BJ (cell line): ENCODE measurements around the gene PIP5KL1. TPM values are rescaled to one million over a fixed set of nuclear protein-coding genes. Genes with fewer than 3 reads are reported as not detected.

ENCODE experiments used
- CTCF ChIA-PET: fragments of 350-600 bp; formaldehyde crosslinking; extraction: SDS; loops from one replicate; lab custom pipeline; 2021; ENCODE audit warnings: antibody characterized with exemption, inconsistent platforms; lab: Yijun Ruan, JAX
- POLR2A ChIA-PET: fragments of 300-600 bp; sonication (Branson Sonifier 250); formaldehyde crosslinking; extraction: SDS; loops from one replicate; lab custom pipeline; 2021; ENCODE audit warnings: antibody characterized with exemption; lab: Charles Lee
- DNase-seq: peaks from one replicate; pipeline ENCODE4 v3.0.0-alpha.2; 2011; ENCODE audit warnings: low read depth
- H3K27me3 ChIP-seq: 2 replicates; pipeline ENCODE4 v1.6.0; 2011; ENCODE audit warnings: low read length; ENCODE audit not compliant: control insufficient read depth, insufficient read depth
- H3K36me3 ChIP-seq: 2 replicates; pipeline ENCODE4 v1.5.1; 2011; ENCODE audit warnings: low read length; ENCODE audit not compliant: control insufficient read depth, insufficient read depth
- H3K4me3 ChIP-seq: 2 replicates; pipeline ENCODE4 v1.5.1; 2011; ENCODE audit warnings: low read depth, mild to moderate bottlenecking, control low read depth, low read length
- polyA plus RNA-seq: library from polyadenylated mRNA; depleted of rRNA; stranded (reverse); fragments of >200 nt; gene quantifications from 2 replicates; pipeline ENCODE4 v1.2.3, GENCODE V29; 2011
- TF ChIP-seq, protein P1 (sequence below): IDR thresholded peaks from 2 replicates; pipeline ENCODE4 v1.5.1; 2011; ENCODE audit warnings: low read depth, mild to moderate bottlenecking, control low read depth, inconsistent platforms, low read length, moderate library complexity; ENCODE audit not compliant: insufficient read depth

PIP5KL1 gene
- polyA plus RNA-seq, 1 experiment, result 2.3 TPM

DNA sequence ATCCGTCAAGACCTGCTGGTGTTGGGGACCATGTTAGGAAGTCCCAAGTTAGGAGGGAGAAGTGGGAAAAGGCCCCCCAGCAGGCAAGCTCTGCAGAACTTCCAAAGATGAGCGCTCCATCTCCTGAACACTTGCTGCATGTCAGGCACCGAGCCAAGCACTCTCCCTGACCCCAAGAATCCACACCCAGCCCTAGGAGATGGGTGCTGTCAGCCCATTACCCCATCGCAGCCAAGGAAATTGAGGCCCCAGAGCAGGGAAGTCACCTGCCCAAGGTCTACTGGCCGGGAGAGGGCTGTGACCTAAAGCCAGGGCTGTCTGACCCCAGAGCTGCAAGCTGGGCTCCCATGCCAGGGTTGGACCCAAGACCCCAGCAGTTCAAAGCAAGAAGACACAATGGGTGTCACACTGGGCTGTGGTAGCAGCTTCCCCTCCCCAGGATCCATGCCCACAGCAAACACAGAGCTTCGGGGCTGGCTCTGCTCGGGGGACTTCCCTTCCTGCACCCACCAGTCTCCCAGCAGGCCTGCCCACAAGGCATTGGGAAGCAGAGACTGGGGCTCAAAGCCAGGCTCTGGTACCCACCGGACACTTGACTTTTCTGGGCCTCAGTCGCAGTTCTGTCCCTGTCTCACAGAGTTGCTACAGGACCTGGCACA, 36.7 kb upstream of the PIP5KL1 start:
- H3K27me3 ChIP-seq, result no peaks in the 10 kb centered on the region
- DNase-seq, result no peak
- ChIA-PET POLR2A (no interaction called here), CTCF (interaction anchor here (1.0 kb wide), 1 partner anchor 24 kb away, joined by 3 read pairs; no protein-coding TSS in a partner anchor)
- no peaks in the 10 kb centered on the region for H3K36me3 ChIP-seq
- TF ChIP-seq, protein P1, sequence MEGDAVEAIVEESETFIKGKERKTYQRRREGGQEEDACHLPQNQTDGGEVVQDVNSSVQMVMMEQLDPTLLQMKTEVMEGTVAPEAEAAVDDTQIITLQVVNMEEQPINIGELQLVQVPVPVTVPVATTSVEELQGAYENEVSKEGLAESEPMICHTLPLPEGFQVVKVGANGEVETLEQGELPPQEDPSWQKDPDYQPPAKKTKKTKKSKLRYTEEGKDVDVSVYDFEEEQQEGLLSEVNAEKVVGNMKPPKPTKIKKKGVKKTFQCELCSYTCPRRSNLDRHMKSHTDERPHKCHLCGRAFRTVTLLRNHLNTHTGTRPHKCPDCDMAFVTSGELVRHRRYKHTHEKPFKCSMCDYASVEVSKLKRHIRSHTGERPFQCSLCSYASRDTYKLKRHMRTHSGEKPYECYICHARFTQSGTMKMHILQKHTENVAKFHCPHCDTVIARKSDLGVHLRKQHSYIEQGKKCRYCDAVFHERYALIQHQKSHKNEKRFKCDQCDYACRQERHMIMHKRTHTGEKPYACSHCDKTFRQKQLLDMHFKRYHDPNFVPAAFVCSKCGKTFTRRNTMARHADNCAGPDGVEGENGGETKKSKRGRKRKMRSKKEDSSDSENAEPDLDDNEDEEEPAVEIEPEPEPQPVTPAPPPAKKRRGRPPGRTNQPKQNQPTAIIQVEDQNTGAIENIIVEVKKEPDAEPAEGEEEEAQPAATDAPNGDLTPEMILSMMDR, result no peak
- H3K4me3 ChIP-seq, result no peak overlapping the region

DNA sequence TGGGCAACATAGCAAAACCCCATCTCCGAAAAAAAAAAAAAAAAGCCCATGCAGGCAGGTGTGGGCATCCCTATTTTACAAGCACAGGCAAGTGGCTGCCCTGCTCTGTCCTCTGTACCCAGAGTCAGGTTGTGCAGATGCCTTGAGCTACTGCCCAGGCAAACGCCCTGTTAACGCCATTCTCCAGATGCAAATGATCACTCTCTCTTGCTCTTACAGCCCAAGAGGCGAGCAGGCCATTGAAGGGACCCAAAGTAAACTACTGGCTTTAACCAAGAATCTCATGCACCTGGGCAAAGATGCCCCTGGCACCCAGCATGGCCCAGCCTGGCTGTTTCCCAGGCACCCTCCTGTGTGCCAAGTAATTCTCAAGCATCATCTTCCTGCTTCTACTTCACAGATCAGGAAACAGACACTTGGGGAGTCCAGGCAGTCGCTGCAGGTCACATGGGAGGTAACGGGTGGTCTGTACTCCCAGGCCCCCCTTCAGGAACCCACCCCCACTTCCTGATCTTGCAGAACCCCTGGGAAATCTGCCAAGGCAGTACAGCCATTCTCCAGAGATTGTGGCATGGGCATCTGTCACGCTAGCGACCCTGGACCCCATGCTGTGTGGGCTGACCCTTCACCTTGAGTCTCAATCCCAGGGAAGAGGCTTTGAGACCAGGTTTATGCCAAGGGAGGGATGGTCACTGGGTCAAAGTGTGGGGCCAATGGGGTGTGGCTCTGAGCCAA, 36.0 kb upstream of the PIP5KL1 start:
- TF ChIP-seq, protein P1, result no peak
- POLR2A ChIA-PET, result no interaction called here
- Histone ChIP-seq H3K27me3 (no peaks in the 10 kb centered on the region), H3K36me3 (no peaks in the 10 kb centered on the region), H3K4me3 (no peak overlapping the region)
- DNase-seq, result no peak
- CTCF ChIA-PET, result interaction anchor here (1.0 kb wide), 1 partner anchor 23 kb away, joined by 3 read pairs; no protein-coding TSS in a partner anchor

DNA sequence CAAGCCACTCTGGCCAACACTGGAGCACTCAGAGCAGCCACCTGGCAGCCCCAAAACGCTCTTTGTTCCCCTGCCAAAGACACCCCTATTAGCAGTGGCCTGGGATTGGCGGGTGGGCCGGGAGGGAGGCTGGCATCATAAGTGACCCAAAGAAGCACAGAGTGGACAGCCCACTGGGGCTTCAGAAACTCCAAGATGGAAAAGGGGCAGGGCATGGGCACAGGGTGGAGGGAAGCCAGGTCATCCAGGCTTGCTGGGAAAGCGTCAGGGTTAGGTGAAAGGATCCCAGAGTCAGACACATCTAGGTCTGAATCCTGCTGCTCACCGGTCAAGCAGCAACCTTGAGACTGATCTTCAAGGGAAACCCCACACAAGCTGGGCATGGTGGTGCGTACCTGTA, 35.4 kb upstream of the PIP5KL1 start:
- ChIA-PET POLR2A (interaction anchor here (0.6 kb wide), 1 partner anchor 13 kb away, joined by 3 read pairs; no protein-coding TSS in a partner anchor), CTCF (no interaction called here)
- Histone ChIP-seq H3K27me3 (no peaks in the 10 kb centered on the region), H3K36me3 (no peaks in the 10 kb centered on the region), H3K4me3 (no peak overlapping the region)
- TF ChIP-seq, protein P1, result no peak
- DNase-seq, result no peak

DNA sequence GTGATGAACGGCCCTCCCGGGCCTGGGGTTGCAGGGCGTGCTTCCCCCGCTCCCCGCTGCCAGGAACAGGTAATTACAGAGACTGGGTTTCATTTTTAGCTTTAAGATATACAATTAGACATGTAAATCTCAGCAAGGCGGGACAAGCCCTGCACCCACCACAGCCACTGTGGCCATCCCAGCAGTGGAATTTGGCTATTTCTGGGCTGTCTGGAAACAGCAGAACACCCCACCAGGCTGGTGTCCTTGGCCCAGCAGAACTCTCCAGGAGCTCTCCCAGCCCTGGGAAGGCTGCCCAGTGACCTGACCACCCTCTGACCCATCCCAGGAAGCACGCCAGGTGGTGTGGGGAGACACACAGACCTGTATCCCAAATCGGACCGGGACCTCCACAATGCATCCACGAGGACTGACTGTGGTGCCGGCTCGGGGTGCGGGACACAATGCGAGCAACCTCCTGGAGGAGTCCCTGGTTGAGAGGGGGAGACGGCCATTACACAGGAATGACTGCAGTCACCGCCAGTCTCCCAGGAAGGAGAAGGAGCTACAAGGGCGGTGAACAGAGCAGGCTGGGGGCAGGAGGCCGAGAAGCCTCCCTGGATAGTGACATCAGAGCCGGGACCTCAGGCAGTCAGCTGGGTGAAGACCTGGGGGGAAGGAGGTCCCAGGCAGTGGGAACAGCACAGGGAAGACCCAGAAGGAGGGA, 32.9 kb upstream of the PIP5KL1 start:
- H3K4me3 ChIP-seq, result no peak overlapping the region
- H3K36me3 ChIP-seq, result no peaks in the 10 kb centered on the region
- POLR2A ChIA-PET, result no interaction called here
- TF ChIP-seq, protein P1, result no peak
- CTCF ChIA-PET, result interaction anchor here (0.6 to 5.9 kb wide), 3 partner anchors 19 to 128 kb away, joined by 3 to 56 read pairs (median 3); no protein-coding TSS in a partner anchor
- no peaks in the 10 kb centered on the region for H3K27me3 ChIP-seq
- no peak for DNase-seq

DNA sequence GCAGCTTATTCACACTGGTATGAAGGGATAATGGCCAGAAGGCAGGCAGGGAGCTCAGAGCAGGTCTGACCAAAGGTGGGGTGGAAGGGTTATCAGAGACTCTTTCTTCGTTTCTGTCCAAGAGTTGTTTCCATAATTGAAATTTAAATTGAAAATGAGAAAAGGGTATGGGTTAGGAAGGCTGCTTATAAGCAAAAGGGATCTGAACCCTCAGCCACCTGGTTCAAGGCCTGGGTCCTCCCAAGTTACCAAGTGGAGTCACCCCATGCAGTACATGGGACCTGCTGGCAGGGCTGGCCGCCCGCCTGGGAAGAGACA, 32.4 kb upstream of the PIP5KL1 start:
- Histone ChIP-seq H3K27me3 (no peaks in the 10 kb centered on the region), H3K4me3 (no peak overlapping the region), H3K36me3 (no peaks in the 10 kb centered on the region)
- TF ChIP-seq, protein P1, result no peak
- no peak for DNase-seq
- ChIA-PET CTCF (interaction anchor here (0.6 to 5.9 kb wide), 4 partner anchors 13 to 129 kb away, joined by 3 to 56 read pairs (median 8); no protein-coding TSS in a partner anchor), POLR2A (no interaction called here)
